Activated CD8-positive, alpha-beta memory T cell treated with anti-CD3 and anti-CD28 coated beads for 36 hours (primary cell): ENCODE results near the gene IDH3A. TPM values are rescaled to one million over a fixed set of nuclear protein-coding genes. Genes with fewer than 3 reads are reported as not detected.

Experiments used
- CTCF ChIA-PET: fragments of 350-600 bp; sonication (Branson Sonifier 250); formaldehyde crosslinking; loops from one replicate; lab custom pipeline; 2021; ENCODE audit warnings: antibody characterized with exemption; lab: Charles Lee
- POLR2A ChIA-PET: fragments of 350-600 bp; sonication (Branson Sonifier 250); formaldehyde crosslinking; loops from one replicate; lab custom pipeline; 2021; ENCODE audit warnings: antibody characterized with exemption; lab: Charles Lee
- total RNA-seq, 2 experiments: library from RNA; stranded (reverse); gene quantifications; one replicate each; pipeline ENCODE4 v1.2.3, GENCODE V29; 2021

The IDH3A gene
- total RNA-seq, 2 experiments from 2014 or later, result 143 to 144 TPM

GRCh38 chr15:78112551-78112950 lies 36.6 kb upstream of the IDH3A start:
- ChIA-PET CTCF (interaction anchor here (1.0 to 6.2 kb wide), 18 partner anchors 9 to 310 kb away, joined by 3 to 62 read pairs (median 4); partner anchors contain the start of gene CIB2), POLR2A (interaction anchor here (0.7 kb wide), 1 partner anchor 19 kb away, joined by 4 read pairs; no protein-coding TSS in a partner anchor)

- ChIA-PET CTCF (interaction anchor here (1.0 to 1.5 kb wide), 2 partner anchors 75 to 119 kb away, joined by 7 read pairs; no protein-coding TSS in a partner anchor), POLR2A (no interaction called here)
These were observed 28.6 kb upstream of the IDH3A start for GRCh38 chr15:78120523-78120922.

- POLR2A ChIA-PET, result no interaction called here
- CTCF ChIA-PET, result no interaction called here
These were observed 23.9 kb upstream of the IDH3A start for GRCh38 chr15:78125267-78125666.

GRCh38 chr15:78127882-78128281 lies 21.3 kb upstream of the IDH3A start:
- ChIA-PET POLR2A (no interaction called here), CTCF (interaction anchor here (1.5 to 2.7 kb wide), 4 partner anchors 15 to 112 kb away, joined by 5 to 9 read pairs (median 8); no protein-coding TSS in a partner anchor)

GRCh38 chr15:78129077-78129750 lies 19.9 kb upstream of the IDH3A start:
- POLR2A ChIA-PET, result no interaction called here
- CTCF ChIA-PET, result interaction anchor here (2.7 kb wide), 1 partner anchor 111 kb away, joined by 9 read pairs; no protein-coding TSS in a partner anchor

- CTCF ChIA-PET, result interaction anchor here (1.9 to 3.4 kb wide), 4 partner anchors 16 to 111 kb away, joined by 5 to 22 read pairs (median 11); no protein-coding TSS in a partner anchor
- POLR2A ChIA-PET, result interaction anchor here (0.9 kb wide), 1 partner anchor 20 kb away, joined by 3 read pairs; no protein-coding TSS in a partner anchor
These were observed 19.3 kb upstream of the IDH3A start for GRCh38 chr15:78129751-78130287.

- POLR2A ChIA-PET, result interaction anchor here (0.9 to 1.3 kb wide), 3 partner anchors 18 to 21 kb away, joined by 3 read pairs; partner anchors contain the start of gene IDH3A
These were observed 18.5 kb upstream of the IDH3A start for GRCh38 chr15:78130466-78131294.

GRCh38 chr15:78131295-78132061 lies 17.7 kb upstream of the IDH3A start, which contains the start of gene CIB2:
Gene CIB2 (minus strand): TSS chr15:78131445. CDS start chr15:78131215, 230 bp downstream.
- POLR2A ChIA-PET, result interaction anchor here (0.6 to 1.3 kb wide), 4 partner anchors 17 to 168 kb away, joined by 3 to 4 read pairs (median 3); partner anchors contain the start of genes IDH3A and SKIC8
- CTCF ChIA-PET, result interaction anchor here (0.7 to 3.4 kb wide), 11 partner anchors 8 to 306 kb away, joined by 3 to 22 read pairs (median 5); partner anchors contain the start of genes IDH3A and IREB2

More at GRCh38 chr15:78130466-78131294, 18.5 kb upstream of the IDH3A start:
- CTCF ChIA-PET, result interaction anchor here (1.0 to 3.4 kb wide), 8 partner anchors 9 to 110 kb away, joined by 3 to 22 read pairs (median 6); partner anchors contain the start of gene IDH3A

- ChIA-PET CTCF (interaction anchor here (1.0 kb wide), 1 partner anchor 85 kb away, joined by 3 read pairs; no protein-coding TSS in a partner anchor), POLR2A (no interaction called here)
These were observed 15.4 kb upstream of the IDH3A start for GRCh38 chr15:78133801-78134200.

- CTCF ChIA-PET, result no interaction called here
- POLR2A ChIA-PET, result no interaction called here
These were observed 9.6 kb upstream of the IDH3A start for GRCh38 chr15:78139578-78139977.

GRCh38 chr15:78140292-78140691 lies 8.9 kb upstream of the IDH3A start:
- CTCF ChIA-PET, result no interaction called here
- POLR2A ChIA-PET, result no interaction called here

- CTCF ChIA-PET, result interaction anchor here (0.7 kb wide), 1 partner anchor 36 kb away, joined by 3 read pairs; no protein-coding TSS in a partner anchor
- POLR2A ChIA-PET, result no interaction called here
These were observed 6.8 kb upstream of the IDH3A start for GRCh38 chr15:78142332-78142731.

- ChIA-PET POLR2A (no interaction called here), CTCF (interaction anchor here (1.1 to 1.2 kb wide), 2 partner anchors 12 to 95 kb away, joined by 3 read pairs; no protein-coding TSS in a partner anchor)
These were observed 2.6 kb upstream of the IDH3A start for GRCh38 chr15:78146425-78147154.

- POLR2A ChIA-PET, result no interaction called here
- CTCF ChIA-PET, result interaction anchor here (0.8 kb wide), 1 partner anchor 48 kb away, joined by 4 read pairs; no protein-coding TSS in a partner anchor
These were observed 1.6 kb upstream of the IDH3A start for GRCh38 chr15:78147566-78147965.

- POLR2A ChIA-PET, result interaction anchor here (0.6 to 1.1 kb wide), 7 partner anchors 17 to 151 kb away, joined by 3 to 6 read pairs (median 5); partner anchors contain the start of genes CIB2, DNAJA4 and SKIC8
- CTCF ChIA-PET, result interaction anchor here (0.8 to 2.4 kb wide), 4 partner anchors 17 to 92 kb away, joined by 3 to 8 read pairs (median 4); partner anchors contain the start of gene CIB2
These were observed 632 bp upstream of the IDH3A start for GRCh38 chr15:78148392-78149067.
